Heart left ventricle (tissue), 13 donors: ENCODE data around the gene DDX56.

Experiments
- CTCF ChIP-seq, 12 donors: fragments of 200-600 bp; sonication (generic) in 4 of 12; IDR thresholded peaks; one replicate each; pipeline versions ENCODE4 v1.5.0 to v1.8.0; 2018 to 2022; ENCODE audit warnings: antibody characterized with exemption in 12 of 12, mild to moderate bottlenecking in 5 of 12
- POLR2A ChIP-seq, 2 donors: fragments of 450-650 bp; IDR thresholded peaks; one replicate each; pipeline ENCODE4 v1.6.1; 2017; ENCODE audit warnings: antibody characterized with exemption in 2 of 2, mild to moderate bottlenecking in 2 of 2, moderate library complexity in 2 of 2
- donor health status: ischemic (EF 13 %, LVEDD 7.1; RV severe dilation, severe dysfunction).
- donor health status: DM: no; HTN: yes; CAD: no.
- donor health status: DM: no; HTN: no; CAD: no.
- donor health status: ischemic (EF 25% LVEDD 6.9; RV normal size, moderate dysfunction).
- donor health status: ischemic (EF 25% LVEDD 5.7; RV mildly dilated, moderate dysfunction).
- donor health status: ischemic (EF 35%, LVEDD 5.7; RV mildly dilated, moderate dysfunction).
- donor health status: nonischemic (EF 11% LVEDD 7.7; RV severe dilation, severe dysfunction).
- donor health status: DM: yes; HTN: yes; CAD: no.
- donor health status: PGD.
- donor health status: ischemic (EF 29% LVEDD 5.4; RV normal size, mild dysfunction).
- donor health status: nonischemic (EF 23%, LVEDD 6.1; RV moderate dilation, normal function).

- no peak for TF ChIP-seq POLR2A (IDR thresholded peaks at IDR 0.05)
- TF ChIP-seq CTCF (IDR thresholded peaks at IDR 0.05), result no peak
Measured at GRCh38 chr7:44608916-44609648, 35.4 kb upstream of the DDX56 start.
